GM21576 (cell line): ENCODE measurements around the gene PECR.

Experiments used
- ATAC-seq: cut with Tn5 transposase; IDR thresholded peaks from one replicate; pipeline ENCODE4 v1.9.1; 2021; ENCODE audit warnings: mild to moderate bottlenecking, moderate library complexity; ENCODE audit not compliant: unreplicated experiment

Gene PECR

DNA sequence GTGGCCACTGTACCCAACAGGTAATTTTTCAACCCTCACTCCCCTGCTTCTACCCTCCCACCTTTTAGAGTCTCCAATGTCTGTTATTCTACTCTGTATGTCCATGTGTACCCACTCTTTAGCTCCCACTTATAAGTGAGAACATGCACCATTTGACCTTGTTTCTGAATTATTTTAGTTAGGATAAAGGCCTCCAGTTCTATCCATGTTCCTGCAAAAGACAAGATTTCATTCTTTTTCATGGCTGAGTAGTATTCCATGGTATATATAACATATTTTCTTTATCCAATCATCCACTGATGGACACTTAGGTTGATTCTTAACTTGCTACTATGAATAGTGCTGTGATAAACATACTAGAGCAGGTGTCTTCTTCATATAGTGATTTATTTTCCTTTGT, 9.1 kb downstream of the PECR start:
- no peak for ATAC-seq

DNA sequence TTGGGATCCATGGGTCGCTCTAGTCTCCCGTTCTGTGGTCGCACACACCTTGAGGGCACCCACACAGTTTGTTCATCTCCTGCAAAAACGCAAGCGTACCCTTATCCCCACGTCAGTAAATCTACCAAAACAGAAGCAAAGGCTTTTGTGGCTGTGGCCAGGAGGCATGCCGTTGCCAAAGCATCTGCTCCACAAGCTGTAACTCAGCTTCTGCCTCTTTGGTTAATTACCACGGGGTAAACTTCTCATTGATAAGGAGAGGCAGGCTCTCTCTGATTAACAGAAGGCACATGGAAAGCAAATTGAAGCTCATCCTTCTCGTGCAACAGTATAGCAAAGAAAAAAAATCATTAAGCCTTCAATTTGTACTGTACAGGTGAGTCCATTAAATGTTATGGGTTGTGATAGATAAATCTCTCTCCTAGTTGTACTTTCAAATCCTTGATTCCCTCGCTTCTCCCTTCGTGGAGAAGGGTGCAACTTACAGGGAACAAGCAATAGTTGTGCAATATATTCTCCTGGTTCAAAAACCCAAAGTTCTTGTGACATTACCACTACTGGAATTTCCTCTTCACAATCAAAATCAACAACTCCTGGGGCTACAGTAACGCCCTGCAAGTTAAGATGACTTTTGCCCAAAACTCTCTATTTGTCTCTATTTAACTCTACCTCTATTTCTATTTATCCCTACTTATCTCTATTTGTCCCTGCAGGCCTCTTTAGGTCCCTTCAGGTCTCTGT, 10.3 kb downstream of the PECR start:
- ATAC-seq = no peak

DNA sequence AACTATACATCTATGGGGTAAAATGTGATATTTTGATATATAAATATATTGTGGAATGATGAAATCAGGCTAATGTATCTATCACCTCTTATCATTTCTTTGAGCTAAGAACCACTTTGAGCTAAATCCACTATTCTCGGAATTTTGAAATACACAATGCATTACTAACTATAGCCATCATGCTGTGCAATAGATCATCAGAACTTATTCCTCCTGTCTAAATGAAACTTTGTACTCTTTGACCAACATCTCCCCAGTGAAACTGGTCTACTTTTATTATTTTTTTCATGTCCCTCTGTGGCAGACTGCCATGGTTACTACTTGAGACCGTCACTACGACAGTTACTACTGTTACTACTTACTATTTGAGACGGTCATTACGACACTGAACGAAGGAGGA, 11.4 kb downstream of the PECR start:
- ATAC-seq = no peak

DNA sequence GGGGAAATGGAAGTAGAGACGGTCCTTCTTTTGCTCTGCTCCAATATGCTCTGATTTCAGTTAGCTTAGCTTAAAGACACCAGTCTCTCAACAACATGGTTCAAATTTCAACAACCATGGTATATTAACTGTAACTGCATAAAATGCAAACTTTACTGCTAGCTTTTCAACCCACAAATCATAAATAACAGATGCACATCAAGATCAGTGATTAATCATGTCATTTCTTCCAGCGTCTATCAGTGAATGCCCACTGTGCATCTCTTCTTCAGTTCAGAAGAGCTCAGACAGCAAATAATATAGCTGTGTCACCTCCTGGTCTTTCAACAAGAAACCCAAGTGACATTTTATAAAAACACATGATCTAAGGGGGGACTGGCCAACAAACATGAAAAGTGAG, 12.6 kb downstream of the PECR start:
- ATAC-seq = no peak

DNA sequence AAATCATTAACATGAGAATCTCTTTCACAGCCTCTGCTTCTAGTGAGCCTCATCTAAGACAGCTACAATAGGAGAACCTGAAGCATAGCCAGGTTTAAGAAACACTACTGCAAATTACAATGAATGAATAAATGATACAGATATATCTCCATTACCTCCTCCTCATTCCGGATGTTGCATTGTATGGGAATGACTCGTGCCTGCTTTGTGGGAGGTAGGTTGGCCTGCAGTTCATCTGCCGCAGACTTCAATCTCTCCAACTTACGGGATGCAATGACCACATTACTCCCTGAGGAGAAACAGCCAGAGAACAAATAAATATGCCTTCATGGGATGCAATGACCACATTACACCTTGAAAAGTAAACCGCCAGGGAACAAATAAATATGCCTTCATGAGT, 15.4 kb downstream of the PECR start:
- ATAC-seq = no peak

DNA sequence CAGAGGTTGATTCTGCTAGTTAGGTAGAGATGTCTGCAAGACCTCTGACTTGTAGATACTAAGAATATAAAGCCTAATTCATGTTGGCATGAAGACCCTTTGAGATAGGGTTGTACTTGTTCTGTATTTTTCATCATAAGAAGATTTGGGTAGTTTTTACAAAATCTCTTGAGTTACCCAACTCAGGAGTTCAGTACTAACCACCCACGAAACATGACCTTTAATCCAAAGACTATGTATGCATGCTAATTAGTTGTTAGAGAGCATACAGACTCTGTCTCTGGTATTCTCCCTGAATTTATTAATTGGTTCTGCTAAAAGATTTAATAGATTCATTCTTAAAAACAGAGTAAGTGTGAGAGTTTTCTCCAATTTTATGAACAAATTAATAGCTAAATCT, 16.9 kb downstream of the PECR start:
- no peak for ATAC-seq

DNA sequence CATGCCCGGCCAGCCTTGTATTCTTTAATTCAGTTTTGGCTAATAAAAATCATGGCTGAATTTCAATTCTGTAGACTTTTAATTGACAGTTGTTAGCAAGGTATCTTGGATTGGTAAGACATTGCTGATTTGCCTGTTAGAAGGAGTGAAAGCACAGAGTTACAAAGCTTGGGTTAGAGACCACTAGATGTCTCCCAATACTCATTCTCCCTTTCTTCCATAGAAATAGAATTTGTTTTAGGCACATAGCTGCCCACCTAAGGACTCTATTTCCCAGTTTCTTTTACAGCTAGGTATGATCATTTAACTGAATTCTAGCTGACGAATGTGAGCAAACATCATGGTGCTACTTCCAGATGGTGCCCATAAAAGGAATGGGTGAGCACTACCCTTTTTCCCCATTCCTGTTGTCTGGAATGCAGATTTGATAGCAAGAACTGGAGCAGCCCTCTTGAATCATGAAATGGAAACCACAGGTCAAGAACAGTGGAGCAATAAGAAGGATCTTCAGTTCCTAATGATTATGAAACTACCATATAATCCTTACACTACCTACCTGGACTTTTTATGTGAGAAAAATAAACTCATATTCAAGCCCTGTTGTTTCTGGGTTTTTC, 17.5 kb downstream of the PECR start:
- no peak for ATAC-seq

DNA sequence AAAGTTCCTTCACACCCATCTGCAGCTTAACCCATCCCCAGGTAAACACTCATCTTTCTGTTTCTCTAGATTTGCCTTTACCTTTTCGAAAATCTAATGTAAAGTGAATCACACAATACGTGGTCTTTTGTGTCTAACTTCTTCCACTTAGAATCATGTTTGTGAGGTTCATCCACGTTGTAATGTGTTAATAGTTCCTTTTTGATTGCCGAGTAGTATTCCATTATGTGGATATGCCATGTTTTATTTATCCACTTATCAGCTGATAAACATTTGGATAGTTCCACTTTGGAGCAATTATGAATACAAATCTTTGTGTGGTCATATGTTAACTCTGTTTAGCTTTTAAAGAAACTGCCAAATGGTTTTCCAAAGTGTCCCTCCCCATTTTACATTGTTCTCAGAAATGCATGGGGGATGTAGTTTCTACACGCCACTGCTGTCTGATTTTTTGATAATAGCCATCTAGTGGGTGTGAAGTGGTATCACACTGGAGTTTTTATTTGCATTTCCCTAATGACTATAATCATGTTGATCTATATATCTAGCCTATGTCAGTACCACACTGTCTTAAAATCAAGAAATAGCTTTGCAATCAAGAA, 22.3 kb downstream of the PECR start:
- no peak for ATAC-seq

DNA sequence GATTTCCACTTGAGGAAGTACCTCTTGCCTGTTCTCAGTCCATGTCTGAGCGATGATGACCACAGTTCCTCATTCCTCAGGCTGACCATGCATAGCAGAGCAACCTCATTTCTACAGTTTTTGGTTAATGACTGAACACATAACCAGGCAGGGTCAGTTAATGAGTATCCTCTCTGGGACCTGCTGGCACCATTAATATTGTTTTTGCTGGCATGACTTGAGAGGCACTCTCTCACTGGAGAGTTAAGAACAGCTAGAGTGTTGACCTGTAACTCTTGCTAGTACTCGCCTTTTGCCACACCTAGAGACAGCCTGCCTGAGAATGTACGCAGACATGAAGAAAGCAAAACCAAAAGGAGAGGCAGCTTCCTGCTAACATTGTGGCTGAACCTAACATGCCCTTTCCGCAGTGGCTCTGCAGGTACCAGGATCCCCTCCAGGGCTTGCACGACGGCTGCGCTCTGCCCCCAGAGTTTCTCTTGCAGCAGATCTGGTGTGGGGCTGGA, 23.9 kb downstream of the PECR start:
- peak; percentile 85 for ATAC-seq

DNA sequence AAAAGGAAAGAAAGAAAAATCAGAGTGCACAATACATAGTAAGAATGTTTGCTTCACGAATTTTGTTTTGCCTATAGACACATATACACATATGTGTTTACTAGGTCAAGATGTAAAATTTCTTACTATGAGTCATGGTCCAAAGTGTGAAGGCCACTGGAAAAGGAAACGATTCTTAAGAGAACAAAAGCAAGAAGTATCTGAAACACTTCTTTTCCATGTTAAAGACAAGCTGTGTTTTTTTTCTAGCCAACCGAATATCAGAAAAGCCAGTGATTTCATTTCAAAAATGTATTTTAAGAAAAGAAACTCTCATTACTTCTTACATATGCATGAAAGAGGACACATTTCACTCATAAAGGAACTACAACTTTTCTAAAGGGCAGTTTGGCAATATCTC, 24.9 kb downstream of the PECR start:
- peak; percentile 46 for ATAC-seq

DNA sequence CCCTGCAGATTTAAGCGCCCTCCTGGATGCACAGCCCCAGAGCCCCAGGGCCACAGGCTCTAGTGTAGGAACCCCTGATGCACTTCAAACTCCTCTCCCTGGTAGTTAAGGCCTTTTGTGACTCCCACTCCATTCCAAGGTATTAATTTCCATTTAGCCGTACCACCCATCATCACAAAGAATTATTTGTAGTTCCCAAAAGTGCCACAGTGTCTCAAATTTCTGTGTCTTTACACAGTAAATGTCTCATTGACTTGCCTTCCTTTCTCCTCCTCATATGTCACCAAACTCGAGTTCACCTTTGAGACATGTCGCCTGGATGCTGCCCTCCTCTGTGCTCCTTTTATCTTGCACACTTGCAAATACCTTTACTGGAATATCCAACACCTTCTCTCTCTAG, 25.9 kb downstream of the PECR start:
- no peak for ATAC-seq

DNA sequence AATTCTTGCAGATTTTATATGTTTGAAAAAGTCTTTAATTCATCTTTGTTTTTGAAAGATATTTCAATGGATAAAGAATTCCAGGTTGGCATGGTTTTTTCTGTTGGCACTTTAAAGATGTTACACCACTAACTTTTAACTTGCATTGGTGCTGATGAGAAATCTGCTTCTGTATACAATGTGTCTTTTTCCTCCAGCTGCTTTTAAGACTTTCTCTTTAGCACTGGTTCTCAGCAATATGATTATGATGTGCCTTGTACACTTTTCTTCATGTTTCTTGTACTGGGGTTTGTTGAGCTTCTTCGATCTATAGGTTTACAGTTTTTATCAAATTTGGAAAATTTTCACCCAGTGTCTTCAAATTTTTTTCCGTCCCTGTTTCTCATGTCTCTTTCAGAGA, 29.2 kb downstream of the PECR start:
- no peak for ATAC-seq

DNA sequence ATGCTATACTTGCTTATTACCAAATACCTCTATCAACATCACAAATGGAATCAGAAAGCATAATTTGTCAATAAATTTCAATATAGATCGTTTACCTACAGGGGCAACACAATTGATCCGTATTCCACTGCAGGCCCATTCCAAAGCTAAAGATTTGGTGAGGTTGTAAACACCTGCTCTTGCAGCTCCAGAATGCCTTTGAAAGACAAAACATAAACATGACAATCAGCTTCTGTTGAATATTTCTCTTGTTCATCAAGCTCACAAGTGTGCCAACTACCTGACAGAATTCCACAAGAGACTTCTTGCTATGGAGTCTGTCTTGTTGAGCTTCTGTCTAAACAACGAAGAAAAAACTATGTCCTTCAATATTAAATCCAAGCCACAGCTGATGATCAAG, 30.3 kb downstream of the PECR start:
- ATAC-seq = no peak

DNA sequence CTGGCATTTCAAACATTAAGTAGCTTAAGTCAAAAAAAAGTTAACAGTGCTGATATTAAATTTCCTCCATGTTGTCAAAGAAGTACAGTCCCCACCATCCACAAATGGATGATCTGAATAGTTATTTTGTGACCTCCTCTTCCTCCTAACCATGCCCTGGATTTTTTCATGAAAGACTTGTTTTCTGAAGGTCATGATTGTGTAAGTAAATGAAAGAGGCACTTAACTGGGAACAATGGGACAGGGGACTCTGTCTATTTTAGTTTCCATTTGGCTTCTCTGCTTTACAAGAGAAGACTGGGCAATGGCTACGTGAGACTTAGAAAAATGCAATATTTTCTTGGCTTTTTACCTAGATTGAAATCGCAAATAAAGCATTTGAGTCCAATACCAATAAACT, 32.2 kb downstream of the PECR start:
- no peak for ATAC-seq

DNA sequence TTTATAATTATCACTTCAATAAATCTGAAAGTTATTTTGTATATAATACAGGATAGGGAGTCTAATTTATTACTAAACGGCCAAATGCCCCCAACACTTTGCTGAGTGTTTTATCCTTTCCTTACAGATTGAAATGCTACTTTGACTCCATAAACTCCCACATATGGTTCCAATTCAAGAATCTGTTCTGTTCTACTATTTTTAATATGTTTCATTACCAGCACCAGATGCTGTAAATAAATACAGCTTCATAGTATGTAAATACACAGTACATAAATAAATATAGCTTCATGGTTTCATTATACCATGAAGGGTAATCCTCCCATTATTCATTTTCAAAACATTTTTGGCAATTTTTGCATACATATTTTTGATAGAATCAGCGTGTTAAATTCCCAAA, 34.2 kb downstream of the PECR start:
- no peak for ATAC-seq

DNA sequence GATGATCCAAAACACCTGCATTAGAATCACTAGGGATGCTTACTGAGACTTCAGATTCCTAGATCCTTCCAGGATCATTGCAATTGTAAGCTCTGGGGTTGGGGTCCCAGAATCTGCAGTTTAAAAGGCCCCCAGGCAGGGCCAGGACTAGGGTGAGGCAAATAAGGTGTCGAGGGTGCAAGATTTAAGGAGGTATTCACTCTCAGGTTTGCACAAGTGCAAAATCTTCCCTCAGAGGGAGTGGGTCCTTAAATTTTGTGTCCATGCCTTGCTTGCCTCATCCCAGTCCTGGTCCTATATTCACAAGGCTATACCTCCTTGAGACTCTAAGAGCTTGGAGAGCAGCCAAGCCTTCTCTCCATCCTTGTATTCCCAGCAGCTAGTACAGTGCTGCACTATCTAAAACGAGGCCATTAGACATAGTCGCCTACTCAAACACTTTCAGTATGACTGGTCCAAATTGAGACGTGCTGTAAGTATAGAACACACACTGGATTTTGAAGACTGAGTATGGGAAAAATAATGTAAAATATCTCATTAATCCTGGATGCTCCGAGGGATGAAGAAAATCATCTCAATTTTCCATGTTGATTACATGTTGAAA, 36.6 kb downstream of the PECR start:
- peak; percentile 99 for ATAC-seq

DNA sequence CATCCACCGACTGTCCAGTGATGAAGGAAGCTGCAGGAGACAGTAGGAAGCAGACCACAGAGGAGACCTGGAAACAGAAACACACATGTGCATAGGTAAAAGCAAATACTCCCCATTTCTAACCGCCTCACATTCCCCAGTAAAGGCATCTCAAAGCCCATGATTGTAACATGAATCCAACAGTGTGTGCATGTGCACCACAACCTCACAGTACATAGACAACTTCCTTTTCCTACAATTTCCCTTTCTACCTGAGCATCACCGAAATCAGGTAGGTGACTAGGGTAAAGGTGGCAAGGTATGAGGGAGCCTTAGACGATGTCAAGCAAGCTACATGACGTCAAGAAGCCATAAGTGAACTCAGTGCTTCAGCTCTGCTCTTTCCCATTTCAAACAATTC, 37.7 kb downstream of the PECR start:
- no peak for ATAC-seq

DNA sequence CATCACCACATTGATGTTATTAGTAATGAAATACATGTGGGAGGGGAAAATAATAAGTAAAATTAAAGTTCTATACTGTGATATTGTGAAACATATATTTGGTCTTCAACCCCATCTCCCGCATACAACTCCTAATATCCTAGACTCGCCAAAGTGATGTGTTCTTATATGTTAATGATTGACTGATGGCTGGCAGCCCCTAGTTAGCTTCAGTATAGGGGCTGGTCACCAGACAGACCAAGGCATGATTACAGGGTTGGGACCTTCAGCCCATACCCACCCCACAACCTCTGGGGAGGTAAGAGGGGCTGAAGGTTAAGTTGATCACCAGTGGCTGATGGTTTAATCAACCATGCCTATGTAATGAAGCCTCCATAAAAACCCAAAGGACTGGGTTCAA, 40.2 kb downstream of the PECR start:
- ATAC-seq = no peak

DNA sequence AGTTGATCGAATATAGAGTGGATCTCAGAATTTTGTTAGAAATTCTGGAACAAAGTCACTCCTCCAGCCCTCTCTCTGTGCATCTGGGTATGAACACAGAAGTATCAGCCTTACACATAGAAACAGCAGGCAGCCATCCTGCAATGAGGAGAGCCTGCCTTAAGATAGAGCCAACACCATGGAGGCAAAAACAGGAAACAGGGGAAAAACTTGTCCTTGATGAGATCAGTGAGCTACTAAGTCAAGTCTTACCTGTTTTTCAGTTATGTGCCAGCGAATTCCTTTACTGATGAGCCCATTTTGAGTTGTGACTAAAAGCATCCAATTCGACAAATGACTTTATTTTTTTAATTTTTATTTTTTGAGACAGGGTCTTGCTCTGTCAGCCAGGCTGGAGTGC, 41.7 kb downstream of the PECR start:
- ATAC-seq = no peak

DNA sequence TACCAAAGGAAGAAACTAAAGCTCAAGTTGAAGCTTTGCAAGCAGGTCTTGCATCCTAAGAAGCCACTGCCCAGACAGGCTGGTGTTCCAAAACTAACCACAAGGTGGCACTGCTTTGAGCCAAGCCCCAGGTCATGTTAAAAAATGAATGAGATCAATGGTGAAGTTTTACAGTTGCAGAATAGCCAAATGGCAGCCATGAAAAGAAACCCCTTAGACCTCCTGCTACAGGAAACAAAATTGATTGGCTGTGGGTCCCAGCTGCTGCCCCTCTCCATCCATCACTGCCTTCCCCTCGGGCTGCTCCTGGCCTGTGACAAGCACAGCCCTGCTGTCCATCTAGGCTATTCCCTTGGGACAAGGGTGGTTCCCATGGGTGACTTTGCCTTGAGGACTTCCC, 47.5 kb downstream of the PECR start:
- peak; percentile 25 for ATAC-seq

DNA sequence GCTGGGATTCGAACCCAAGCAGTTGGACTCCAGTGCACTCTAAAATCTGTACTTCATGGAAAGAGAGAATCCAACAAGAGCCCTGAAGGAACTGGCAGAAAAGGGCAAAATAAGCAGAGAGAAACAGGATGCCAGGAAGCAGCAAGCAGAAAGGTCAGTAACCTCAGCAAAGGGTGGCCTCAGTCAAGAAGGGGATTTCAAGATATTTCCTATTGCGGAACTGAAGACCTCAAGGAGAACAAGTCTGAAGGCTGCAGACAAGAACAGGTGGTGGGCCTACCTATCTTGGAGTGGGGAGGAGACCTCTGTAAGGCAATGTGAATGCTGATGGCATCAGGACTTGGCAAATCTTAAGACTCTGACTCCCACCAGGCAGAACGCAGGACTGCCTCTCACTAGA, 48.2 kb downstream of the PECR start:
- peak; percentile 31 for ATAC-seq
